Measurements from ENCODE around the gene NOS3. TPM values are rescaled to one million over a fixed set of nuclear protein-coding genes. Genes with fewer than 3 reads are reported as not detected.

The NOS3 gene
- total and polyA plus RNA-seq, 2 donors (not counting 3 experiments of a cell fraction or from before 2014, with no cell fraction given): 82.8 to 95.1 TPM

GRCh38 chr7:151012031-151012692 is 21.3 kb downstream of the NOS3 start:
- no peak overlapping the region for H3K27ac ChIP-seq (ENCODE audit: insufficient read depth, low read depth, low read length)
- intact Hi-C loops (cut with micrococcal nuclease): loop anchor here (1.0 kb wide), 1 partner anchor 99 kb away; no protein-coding TSS in a partner anchor
- H4K20me1 ChIP-seq (replicated peaks; ENCODE audit: control insufficient read depth, extremely low read depth, insufficient read depth, low read length): no peaks in the 10 kb centered on the region
- no peak overlapping the region for H3K4me3 ChIP-seq (replicated peaks in 1 of 3; ENCODE audit: insufficient read depth in 1 of 3, low read depth in 1 of 3, low read length in 3 of 3)
- dilution Hi-C loops (cut with MboI; ENCODE audit: extremely low pct_ligation_motif_present, low sequenced_read_pairs): no loop called here
- no peak for TF ChIP-seq CTCF (IDR thresholded peaks at IDR 0.05; ENCODE audit: extremely low read depth in 1 of 2, insufficient read depth in 1 of 2, low read depth in 1 of 2, low read length in 2 of 2)
- TF ChIP-seq JUN (IDR thresholded peaks at IDR 0.05; ENCODE audit: borderline replicate concordance, insufficient read depth, insufficient read length, low read depth): no peak
- no peak for TF ChIP-seq GATA2 (IDR thresholded peaks at IDR 0.05; ENCODE audit: insufficient read depth, insufficient read length, low read depth, low read length)
- no peak for TF ChIP-seq EZH2 (IDR thresholded peaks at IDR 0.05; ENCODE audit: borderline replicate concordance, low read depth, low read length, severe bottlenecking)
- TF ChIP-seq MYC (IDR thresholded peaks at IDR 0.05; ENCODE audit: low read depth, low read length): no peak
- H3K9ac ChIP-seq (replicated peaks; ENCODE audit: extremely low read depth, insufficient read depth, low read length): no peak overlapping the region
- BruUV-seq (replicated peaks): no TSS peak
- H3K36me3 ChIP-seq (ENCODE audit: control insufficient read depth in 2 of 2, extremely low read depth in 1 of 2, insufficient read depth in 2 of 2, low read length in 2 of 2): peaks cover 0 to 21% of the 10 kb centered on the region in 2 experiments
- FAIRE-seq (peak; percentile 40), DNase-seq (ENCODE audit: low read depth, low spot score) (no peak)
- no peaks in the 10 kb centered on the region for H3K9me3 ChIP-seq (replicated peaks; ENCODE audit: control insufficient read depth, insufficient read depth, low read length)
- H3K27me3 ChIP-seq (ENCODE audit: control insufficient read depth in 2 of 2, insufficient read depth in 2 of 2, low read length in 2 of 2): no peaks in the 10 kb centered on the region
- ChIA-PET POLR2A (no interaction called here), CTCF (interaction anchor here (0.6 to 9.4 kb wide), 9 partner anchors 8 to 135 kb away, joined by 3 to 107 read pairs (median 18); partner anchors contain the start of genes ATG9B and NOS3)
- H3K79me2 ChIP-seq (ENCODE audit: control insufficient read depth, insufficient read depth, low read length): no peaks in the 10 kb centered on the region
- no peak overlapping the region for H3K4me2 ChIP-seq (ENCODE audit: insufficient read depth, low read length)
- H3K9me1 ChIP-seq (replicated peaks; ENCODE audit: control insufficient read depth, extremely low read depth, insufficient read depth, low read length): no peaks in the 10 kb centered on the region
- no peak overlapping the region for H2AFZ ChIP-seq (ENCODE audit: low read depth, low read length)
- H3K4me1 ChIP-seq (ENCODE audit: control insufficient read depth, extremely low read depth, insufficient read depth, low read length): peaks cover 25% of the 10 kb centered on the region
